Upper lobe of left lung (tissue), 6 donors: ENCODE data around the gene DHRS4. TPM values are rescaled to one million over a fixed set of nuclear protein-coding genes. Genes with fewer than 3 reads are reported as not detected.

ENCODE experiments used
- ATAC-seq, 2 donors: fragments of 200-7000 bp; cut with Tn5 transposase; one replicate each; pipeline ENCODE4 v1.9.1; 2022; ENCODE audit warnings: mild to moderate bottlenecking in 2 of 2, moderate library complexity in 2 of 2; ENCODE audit not compliant: low FRiP score in 2 of 2
- DNase-seq, 2 donors: peaks; one replicate each; pipeline ENCODE4 v3.0.0-alpha.2; 2019 to 2020
- H3K27ac ChIP-seq, 4 donors: fragments of 200-600 bp; sonication (generic); one replicate each; pipeline ENCODE4 v1.5.1; 2016 to 2019
- H3K27me3 ChIP-seq, 4 donors: fragments of 200-600 bp; sonication (generic); one replicate each; pipeline ENCODE4 v1.5.1; 2017 to 2019
- H3K36me3 ChIP-seq, 4 donors: fragments of 200-600 bp; sonication (generic); one replicate each; pipeline ENCODE4 v1.5.1; 2016 to 2019
- H3K4me1 ChIP-seq, 4 donors: fragments of 200-600 bp; sonication (generic); one replicate each; pipeline ENCODE4 v1.5.1; 2018 to 2019
- H3K4me3 ChIP-seq, 4 donors: fragments of 200-600 bp; sonication (generic); one replicate each; pipeline ENCODE4 v1.5.1; 2017 to 2019; ENCODE audit warnings: mild to moderate bottlenecking in 2 of 4, moderate library complexity in 1 of 4
- H3K9me3 ChIP-seq, 4 donors: fragments of 200-600 bp; sonication (generic); one replicate each; pipeline ENCODE4 v1.5.1; 2018 to 2019
- CTCF ChIP-seq, 6 experiments: fragments of 450-650 bp in 4 of 6; fragments of 200-600 bp in 2 of 6; sonication (generic) in 2 of 6; IDR thresholded peaks; one replicate each; pipeline ENCODE4 v1.5.1; 2016 to 2019; ENCODE audit warnings: antibody characterized with exemption in 6 of 6
- EP300 ChIP-seq, 4 donors: sonication (generic); formaldehyde crosslinking; IDR thresholded peaks; one replicate each; pipeline ENCODE4 v1.5.1; 2017; ENCODE audit warnings: antibody characterized with exemption in 4 of 4, control low read depth in 2 of 4
- POLR2A ChIP-seq, 4 donors: fragments of 450-650 bp; IDR thresholded peaks; one replicate each; pipeline ENCODE4 v1.5.1; 2016 to 2017; ENCODE audit warnings: antibody characterized with exemption in 4 of 4, mild to moderate bottlenecking in 2 of 4
- POLR2AphosphoS5 ChIP-seq, 2 donors: sonication (generic); formaldehyde crosslinking; IDR thresholded peaks; one replicate each; pipeline ENCODE4 v1.5.1; 2017; ENCODE audit warnings: antibody characterized with exemption in 2 of 2
- WGBS, 2 donors: methylation state at CpG; one replicate each; pipeline ENCODE4 v1.1.5; 2017 to 2018; 5-methylcytosine and 5-hydroxymethylcytosine counted together
- total RNA-seq, 6 donors: library from RNA; depleted of rRNA in 4 of 6; stranded (reverse); fragments of >200 nt in 4 of 6; gene quantifications; one replicate each; pipeline versions ENCODE4 v1.1.0 to v1.2.1, GENCODE V29; 2016 to 2021
- donor health status: DM: no; HTN: no; CAD: no; lungs with moderate emphysema.
- donor health status: DM: no; HTN: yes; CAD: no; lungs with severe emphysema.

Gene DHRS4
- total RNA-seq, 6 donors from 2014 or later: 30.3 to 57.9 (median 33.8) TPM

GRCh38 chr14:23933108-23933741, 20.3 kb upstream of the DHRS4 start:
- WGBS, 2 donors: 66 to 74% methylated on average over 4 of the region's 4 CpGs
- Histone ChIP-seq H3K4me1 (no peaks in the 10 kb centered on the region), H3K36me3 (no peaks in the 10 kb centered on the region), H3K4me3 (no peak overlapping the region), H3K27ac (no peak overlapping the region), H3K27me3 (no peaks in the 10 kb centered on the region), H3K9me3 (no peaks in the 10 kb centered on the region)
- ATAC-seq: no peak
- no peak for TF ChIP-seq CTCF (IDR thresholded peaks at IDR 0.05)
- no peak for TF ChIP-seq EP300 (IDR thresholded peaks at IDR 0.05)
- TF ChIP-seq POLR2AphosphoS5 (IDR thresholded peaks at IDR 0.05): no peak
- no peak for TF ChIP-seq POLR2A (IDR thresholded peaks at IDR 0.05)
- no peak for DNase-seq

- no peak for ATAC-seq
- no peak for TF ChIP-seq CTCF (IDR thresholded peaks at IDR 0.05)
- TF ChIP-seq POLR2AphosphoS5 (IDR thresholded peaks at IDR 0.05): no peak
- no peak for TF ChIP-seq POLR2A (IDR thresholded peaks at IDR 0.05)
- no peak for TF ChIP-seq EP300 (IDR thresholded peaks at IDR 0.05)
- Histone ChIP-seq H3K4me1 (no peaks in the 10 kb centered on the region), H3K36me3 (no peaks in the 10 kb centered on the region), H3K9me3 (no peaks in the 10 kb centered on the region), H3K27me3 (no peaks in the 10 kb centered on the region), H3K27ac (no peak overlapping the region), H3K4me3 (no peak overlapping the region)
- DNase-seq: no peak
- WGBS, 2 donors: 29 to 61% methylated on average over 1 to 2 of the region's 2 CpGs
Observed at GRCh38 chr14:23933742-23934128, 19.8 kb upstream of the DHRS4 start.

GRCh38 chr14:23935158-23935557, 18.4 kb upstream of the DHRS4 start:
- TF ChIP-seq EP300 (IDR thresholded peaks at IDR 0.05): no peak
- no peak for TF ChIP-seq POLR2A (IDR thresholded peaks at IDR 0.05)
- Histone ChIP-seq H3K27me3 (no peaks in the 10 kb centered on the region), H3K4me3 (no peak overlapping the region), H3K27ac (no peak overlapping the region), H3K9me3 (no peaks in the 10 kb centered on the region), H3K4me1 (no peaks in the 10 kb centered on the region), H3K36me3 (peaks cover 0 to 8% (median under 1%) of the 10 kb centered on the region in 4 donors)
- ATAC-seq (no peak), DNase-seq (no peak)
- WGBS, 2 donors: 92 to 100% methylated on average over 1 of the region's 1 CpG

- 79% methylated on average over 7 of the region's 7 CpGs for WGBS, 2 donors
- Histone ChIP-seq H3K36me3 (peaks cover 0 to 16% (median 3%) of the 10 kb centered on the region in 4 donors), H3K4me1 (no peaks in the 10 kb centered on the region), H3K27me3 (no peaks in the 10 kb centered on the region), H3K9me3 (no peaks in the 10 kb centered on the region), H3K27ac (no peak overlapping the region), H3K4me3 (no peak overlapping the region)
- TF ChIP-seq EP300 (IDR thresholded peaks at IDR 0.05) (no peak), POLR2A (IDR thresholded peaks at IDR 0.05) (no peak), CTCF (IDR thresholded peaks at IDR 0.05) (no peak), POLR2AphosphoS5 (IDR thresholded peaks at IDR 0.05) (no peak)
- DNase-seq: no peak
- ATAC-seq: no peak
Observed at GRCh38 chr14:23936084-23936829, 17.3 kb upstream of the DHRS4 start.

GRCh38 chr14:23937203-23937602, 16.4 kb upstream of the DHRS4 start:
- ATAC-seq: no peak
- no peaks in the 10 kb centered on the region for H3K27me3 ChIP-seq
- no peak for DNase-seq
- 81 to 92% methylated on average over 2 of the region's 2 CpGs for WGBS, 2 donors
- H3K9me3 ChIP-seq: no peaks in the 10 kb centered on the region
- H3K4me3 ChIP-seq: no peak overlapping the region
- peaks cover 0 to 16% (median 3%) of the 10 kb centered on the region in 4 donors for H3K36me3 ChIP-seq
- no peaks in the 10 kb centered on the region for H3K4me1 ChIP-seq
- TF ChIP-seq CTCF (IDR thresholded peaks at IDR 0.05): no peak
- no peak for TF ChIP-seq POLR2A (IDR thresholded peaks at IDR 0.05)
- TF ChIP-seq EP300 (IDR thresholded peaks at IDR 0.05): no peak
- TF ChIP-seq POLR2AphosphoS5 (IDR thresholded peaks at IDR 0.05): no peak
- no peak overlapping the region for H3K27ac ChIP-seq
